ENCODE measurements around the gene GGCX. TPM values are rescaled to one million over a fixed set of nuclear protein-coding genes. Genes with fewer than 3 reads are reported as not detected.
A peak's percentile ranks its signal among the peaks of the same experiment; 100 is the strongest.

GGCX gene
- total and polyA plus RNA-seq, 2 of the 13 experiments (the other 11 are each of a cell fraction or from before 2014, with no cell fraction given), result 72.5 to 103 TPM

GRCh38 chr2:85577386-85578242, 16.3 kb upstream of the GGCX start, which contains the start of gene VAMP8 (continued):
- no peak for TF ChIP-seq ZNF24 (IDR thresholded peaks at IDR 0.05)
- TF ChIP-seq IRF2 (CRISPR knock-in tag; IDR thresholded peaks at IDR 0.05), result peak; percentile 16; the same call in 1 of the 2 replicates
- TF ChIP-seq ZNF225 (CRISPR knock-in tag; IDR thresholded peaks at IDR 0.05), result 0 out of 2 replicates have a peak, but pooled peaks have one; percentile 11
- TF ChIP-seq MYC (CRISPR knock-in tag; IDR thresholded peaks at IDR 0.05; ENCODE audit: borderline replicate concordance), result no peak
- TF ChIP-seq RARG (CRISPR knock-in tag; IDR thresholded peaks at IDR 0.05; ENCODE audit: low read depth), result no peak
- TF ChIP-seq U2AF2 (IDR thresholded peaks at IDR 0.05; ENCODE audit: low read depth, low read length), result no peak
- TF ChIP-seq SIX1 (CRISPR knock-in tag; IDR thresholded peaks at IDR 0.05; ENCODE audit: borderline replicate concordance), result no peak
- TF ChIP-seq DPF2 (CRISPR knock-in tag; IDR thresholded peaks at IDR 0.05; ENCODE audit: borderline replicate concordance, low read depth), result no peak
- no peak for TF ChIP-seq ZNF740 (CRISPR knock-in tag; IDR thresholded peaks at IDR 0.05)
- peak; percentile 25; the same call in 1 of the 2 replicates for TF ChIP-seq NCOA1 (CRISPR knock-in tag; IDR thresholded peaks at IDR 0.05)
- TF ChIP-seq GTF2F1 (IDR thresholded peaks at IDR 0.05; ENCODE audit: low read length), result no peak
- TF ChIP-seq NFKB2 (CRISPR knock-in tag; IDR thresholded peaks at IDR 0.05; ENCODE audit: borderline replicate concordance), result no peak
- TF ChIP-seq JUND (CRISPR knock-in tag; IDR thresholded peaks at IDR 0.05), result no peak
- no peak for TF ChIP-seq PAWR (CRISPR knock-in tag; IDR thresholded peaks at IDR 0.05; ENCODE audit: borderline replicate concordance)
- TF ChIP-seq ZNF354B (CRISPR knock-in tag; IDR thresholded peaks at IDR 0.05), result no peak
- no peak for TF ChIP-seq ZNF546 (CRISPR knock-in tag; conservative IDR thresholded peaks at IDR 0.05)
- TF ChIP-seq JUN (CRISPR knock-in tag; IDR thresholded peaks at IDR 0.05), result no peak
- no peak for TF ChIP-seq GATAD1 (CRISPR knock-in tag; IDR thresholded peaks at IDR 0.05)
- TF ChIP-seq EEA1 (CRISPR knock-in tag; IDR thresholded peaks at IDR 0.05; ENCODE audit: borderline replicate concordance), result no peak
- TF ChIP-seq AGO1 (IDR thresholded peaks at IDR 0.05; ENCODE audit: low read depth, low read length, poor library complexity, severe bottlenecking), result peak; percentile 42
- no peak for TF ChIP-seq E2F5 (CRISPR knock-in tag; conservative IDR thresholded peaks at IDR 0.05)
- no peak for TF ChIP-seq ZMYM4 (CRISPR knock-in tag; IDR thresholded peaks at IDR 0.05)
- TF ChIP-seq ZNF878 (CRISPR knock-in tag; IDR thresholded peaks at IDR 0.05), result no peak
- no peak for TF ChIP-seq AHDC1 (CRISPR knock-in tag; IDR thresholded peaks at IDR 0.05; ENCODE audit: borderline replicate concordance)
- TF ChIP-seq CEBPG (CRISPR knock-in tag; IDR thresholded peaks at IDR 0.05), result peak; percentile 55; the same call in 1 of the 2 replicates

Measured in HepG2 (cell line).